ENCODE results near the gene CHAF1A. TPM values are rescaled to one million over a fixed set of nuclear protein-coding genes. Genes with fewer than 3 reads are reported as not detected.

CHAF1A gene
- polyA plus RNA-seq, 1 donor from 2014 or later, result 9.4 TPM

GRCh38 chr19:4430760-4431159 lies 28.3 kb downstream of the CHAF1A start (continued):
- no peak for TF ChIP-seq RAD21 (conservative IDR thresholded peaks at IDR 0.05)

DNA sequence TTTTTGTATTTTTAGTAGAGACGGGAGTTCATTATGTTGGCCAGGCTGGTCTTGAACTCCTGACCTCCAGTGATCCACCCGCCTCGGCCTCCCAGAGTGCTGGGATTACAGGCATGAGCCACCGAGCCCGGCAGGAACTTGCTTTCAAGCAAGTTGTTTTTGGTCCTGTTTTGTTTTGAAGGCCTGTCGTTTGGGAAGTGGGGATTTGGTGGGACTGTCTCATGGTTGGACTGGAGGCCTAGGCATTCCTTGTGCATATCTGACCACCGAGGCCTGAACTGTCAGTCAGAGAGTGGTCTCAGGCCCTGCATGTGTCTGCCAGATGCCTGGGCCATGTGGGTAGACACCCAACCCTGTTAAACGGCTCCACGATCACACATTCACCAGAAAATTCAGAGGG lies 28.9 kb downstream of the CHAF1A start:
- Histone ChIP-seq H3K9me3 (ENCODE audit: low read length) (no peaks in the 10 kb centered on the region), H3K9ac (ENCODE audit: low read length) (no peak overlapping the region), H4K20me1 (ENCODE audit: insufficient read depth) (no peaks in the 10 kb centered on the region), H3K4me3 (ENCODE audit: low read length) (no peak overlapping the region), H3K27ac (ENCODE audit: low read length) (no peak overlapping the region), H3K9me2 (ENCODE audit: insufficient read depth, low read length) (no peaks in the 10 kb centered on the region), H3K27me3 (ENCODE audit: insufficient read depth, low read depth, low read length) (no peaks in the 10 kb centered on the region), H3K36me3 (ENCODE audit: insufficient read depth, low read length) (no peaks in the 10 kb centered on the region), H2AFZ (ENCODE audit: low read depth, low read length) (no peak overlapping the region), H3F3A (ENCODE audit: insufficient read depth, low read length, poor library complexity, severe bottlenecking) (no peaks in the 10 kb centered on the region), H3K4me2 (ENCODE audit: low read length) (no peak overlapping the region), H3K79me2 (replicated peaks; ENCODE audit: insufficient read depth, low read length) (no peaks in the 10 kb centered on the region)
- no peak for TF ChIP-seq MXI1 (conservative IDR thresholded peaks at IDR 0.05; ENCODE audit: poor library complexity, severe bottlenecking)
- no peak for TF ChIP-seq SMC3 (conservative IDR thresholded peaks at IDR 0.05; ENCODE audit: poor library complexity)

- TF ChIP-seq RAD21 (conservative IDR thresholded peaks at IDR 0.05) (no peak), MXI1 (conservative IDR thresholded peaks at IDR 0.05; ENCODE audit: poor library complexity, severe bottlenecking) (no peak), POLR2AphosphoS5 (IDR thresholded peaks at IDR 0.05) (no peak), CTCF (IDR thresholded peaks at IDR 0.05; ENCODE audit: poor library complexity, severe bottlenecking) (no peak), SMC3 (conservative IDR thresholded peaks at IDR 0.05; ENCODE audit: poor library complexity) (no peak), REST (IDR thresholded peaks at IDR 0.05; ENCODE audit: borderline replicate concordance) (no peak), TAF1 (IDR thresholded peaks at IDR 0.05; ENCODE audit: low read depth) (no peak), EP300 (conservative IDR thresholded peaks at IDR 0.05; ENCODE audit: poor library complexity, severe bottlenecking) (no peak), EZH2 (IDR thresholded peaks at IDR 0.05; ENCODE audit: borderline replicate concordance, insufficient read depth, low read length, poor library complexity, severe bottlenecking) (no peak)
- no peak overlapping the region for H2AFZ ChIP-seq (ENCODE audit: low read depth, low read length)
- H3K9me2 ChIP-seq (ENCODE audit: insufficient read depth, low read length), result no peaks in the 10 kb centered on the region
- H3K9me3 ChIP-seq (ENCODE audit: low read length), result no peaks in the 10 kb centered on the region
- no peak overlapping the region for H3K9ac ChIP-seq (ENCODE audit: low read length)
- H3K4me3 ChIP-seq (ENCODE audit: low read length), result no peak overlapping the region
- no peaks in the 10 kb centered on the region for H3K27me3 ChIP-seq (ENCODE audit: insufficient read depth, low read depth, low read length)
- no peaks in the 10 kb centered on the region for H3F3A ChIP-seq (ENCODE audit: insufficient read depth, low read length, poor library complexity, severe bottlenecking)
- no peaks in the 10 kb centered on the region for H3K36me3 ChIP-seq (ENCODE audit: insufficient read depth, low read length)
- H4K20me1 ChIP-seq (ENCODE audit: insufficient read depth), result no peaks in the 10 kb centered on the region
- H3K27ac ChIP-seq (ENCODE audit: low read length), result no peak overlapping the region
- H3K79me2 ChIP-seq (replicated peaks; ENCODE audit: insufficient read depth, low read length), result no peaks in the 10 kb centered on the region
- H3K4me2 ChIP-seq (ENCODE audit: low read length), result no peak overlapping the region
Observed at GRCh38 chr19:4431808-4432674, 29.6 kb downstream of the CHAF1A start.
